Activated CD4-positive, alpha-beta T cell treated with anti-CD3 and anti-CD28 coated beads for 36 hours (primary cell): ENCODE data around the gene PTAFR. TPM values are rescaled to one million over a fixed set of nuclear protein-coding genes. Genes with fewer than 3 reads are reported as not detected.

Source experiments
- ATAC-seq: fragments of 200-7000 bp; cut with Tn5 transposase; one replicate; pipeline ENCODE4 v1.10.0; 2021; ENCODE audit warnings: mild to moderate bottlenecking, moderate library complexity
- CTCF ChIA-PET: fragments of 350-600 bp; sonication (Branson Sonifier 250); formaldehyde crosslinking; loops from one replicate; lab custom pipeline; 2021; ENCODE audit warnings: antibody characterized with exemption; lab: Charles Lee
- POLR2A ChIA-PET: fragments of 350-600 bp; sonication (Branson Sonifier 250); formaldehyde crosslinking; loops from one replicate; lab custom pipeline; 2021; ENCODE audit warnings: antibody characterized with exemption, inconsistent platforms; lab: Charles Lee
- DNase-seq: peaks from one replicate; pipeline ENCODE4 v3.0.0-alpha.2; 2020
- H3K27ac Mint-ChIP-seq: one replicate; pipeline ENCODE4 v1.8.0; 2021; ENCODE audit warnings: mixed read lengths
- H3K27me3 Mint-ChIP-seq: one replicate; pipeline ENCODE4 v1.8.0; 2021; ENCODE audit warnings: mixed read lengths
- H3K36me3 Mint-ChIP-seq: one replicate; pipeline ENCODE4 v1.8.0; 2021; ENCODE audit warnings: low read depth, mixed read lengths
- H3K4me1 Mint-ChIP-seq: one replicate; pipeline ENCODE4 v1.8.0; 2021; ENCODE audit warnings: mixed read lengths
- H3K4me3 Mint-ChIP-seq: one replicate; pipeline ENCODE4 v1.8.0; 2021; ENCODE audit warnings: mild to moderate bottlenecking, moderate library complexity, mixed read lengths
- H3K9me3 Mint-ChIP-seq: one replicate; pipeline ENCODE4 v1.8.0; 2021; ENCODE audit warnings: low read depth, mixed read lengths
- intact Hi-C, 2 experiments: fragments of 100-400 bp; cut with DNase I in 1 of 2; cut with micrococcal nuclease in 1 of 2; formaldehyde crosslinking; loops; one replicate each; pipeline versions ENCODE4 v1.14.2 to v1.15.1; 2022 to 2024; cut with DNase I, micrococcal nuclease
- total RNA-seq, 2 experiments: library from RNA; stranded (reverse); gene quantifications; one replicate each; pipeline ENCODE4 v1.2.3, GENCODE V29; 2021

The PTAFR gene
- total RNA-seq, 2 experiments from 2014 or later = 0.14 to 0.19 TPM

GRCh38 chr1:28129150-28129549, 47.3 kb downstream of the PTAFR start:
- H3K4me1 Mint-ChIP-seq = no peaks in the 10 kb centered on the region
- H3K4me3 Mint-ChIP-seq = no peak overlapping the region
- H3K27ac Mint-ChIP-seq = no peak overlapping the region
- ATAC-seq (no peak), DNase-seq (no peak)
- no peaks in the 10 kb centered on the region for H3K9me3 Mint-ChIP-seq
- ChIA-PET POLR2A (interaction anchor here (0.6 kb wide), 1 partner anchor 127 kb away, joined by 3 read pairs; no protein-coding TSS in a partner anchor), CTCF (no interaction called here)
- peaks cover 13% of the 10 kb centered on the region for H3K27me3 Mint-ChIP-seq
- H3K36me3 Mint-ChIP-seq = no peaks in the 10 kb centered on the region
- intact Hi-C loops = loop anchor here in 1 of 2 experiments (10.0 kb wide), 1 partner anchor 176 kb away; no protein-coding TSS in a partner anchor

GRCh38 chr1:28127617-28128257, 48.8 kb downstream of the PTAFR start:
- intact Hi-C loops = loop anchor here in 1 of 2 experiments (10.0 kb wide), 1 partner anchor 177 kb away; no protein-coding TSS in a partner anchor
- POLR2A ChIA-PET = no interaction called here

GRCh38 chr1:28126783-28127490, 49.6 kb downstream of the PTAFR start:
- ATAC-seq = no peak
- no peaks in the 10 kb centered on the region for H3K4me1 Mint-ChIP-seq
- intact Hi-C loops = loop anchor here in 1 of 2 experiments (10.0 kb wide), 1 partner anchor 178 kb away; no protein-coding TSS in a partner anchor
- H3K4me3 Mint-ChIP-seq = no peak overlapping the region
- ChIA-PET POLR2A (no interaction called here), CTCF (no interaction called here)
- H3K36me3 Mint-ChIP-seq = no peaks in the 10 kb centered on the region
- no peaks in the 10 kb centered on the region for H3K9me3 Mint-ChIP-seq
- peaks cover 18% of the 10 kb centered on the region for H3K27me3 Mint-ChIP-seq
- no peak for DNase-seq
- H3K27ac Mint-ChIP-seq = no peak overlapping the region

More at GRCh38 chr1:28127617-28128257, 48.8 kb downstream of the PTAFR start:
- ATAC-seq (no peak), DNase-seq (no peak)
- H3K36me3 Mint-ChIP-seq = no peaks in the 10 kb centered on the region
- no peak overlapping the region for H3K27ac Mint-ChIP-seq
- no peaks in the 10 kb centered on the region for H3K4me1 Mint-ChIP-seq
- H3K9me3 Mint-ChIP-seq = no peaks in the 10 kb centered on the region
- H3K4me3 Mint-ChIP-seq = no peak overlapping the region
- peaks cover 18% of the 10 kb centered on the region for H3K27me3 Mint-ChIP-seq
- CTCF ChIA-PET = no interaction called here

GRCh38 chr1:28126212-28126611, 50.3 kb downstream of the PTAFR start:
- H3K36me3 Mint-ChIP-seq = no peaks in the 10 kb centered on the region
- no peak overlapping the region for H3K4me3 Mint-ChIP-seq
- H3K27me3 Mint-ChIP-seq = peaks cover 18% of the 10 kb centered on the region
- POLR2A ChIA-PET = interaction anchor here (0.6 kb wide), 1 partner anchor 43 kb away, joined by 8 read pairs; no protein-coding TSS in a partner anchor
- H3K4me1 Mint-ChIP-seq = no peaks in the 10 kb centered on the region
- DNase-seq = no peak
- H3K9me3 Mint-ChIP-seq = no peaks in the 10 kb centered on the region
- intact Hi-C loops = loop anchor here in 1 of 2 experiments (10.0 kb wide), 1 partner anchor 179 kb away; no protein-coding TSS in a partner anchor
- CTCF ChIA-PET = interaction anchor here (0.7 kb wide), 1 partner anchor 78 kb away, joined by 3 read pairs; no protein-coding TSS in a partner anchor
- no peak for ATAC-seq
- H3K27ac Mint-ChIP-seq = no peak overlapping the region

- H3K36me3 Mint-ChIP-seq = no peaks in the 10 kb centered on the region
- H3K4me1 Mint-ChIP-seq = no peaks in the 10 kb centered on the region
- ATAC-seq (no peak), DNase-seq (no peak)
- intact Hi-C loops = loop anchor here in 1 of 2 experiments (10.0 kb wide), 1 partner anchor 181 kb away; no protein-coding TSS in a partner anchor
- peaks cover 20% of the 10 kb centered on the region for H3K27me3 Mint-ChIP-seq
- no peak overlapping the region for H3K4me3 Mint-ChIP-seq
- no peak overlapping the region for H3K27ac Mint-ChIP-seq
- no peaks in the 10 kb centered on the region for H3K9me3 Mint-ChIP-seq
- CTCF ChIA-PET = no interaction called here
- POLR2A ChIA-PET = no interaction called here
These were observed 53.0 kb downstream of the PTAFR start for GRCh38 chr1:28123461-28123961.

GRCh38 chr1:28122183-28122582, 54.3 kb downstream of the PTAFR start:
- CTCF ChIA-PET = no interaction called here
- Mint-ChIP-seq H3K27me3 (peaks cover 17% of the 10 kb centered on the region), H3K4me1 (no peaks in the 10 kb centered on the region), H3K9me3 (no peaks in the 10 kb centered on the region), H3K36me3 (no peaks in the 10 kb centered on the region), H3K4me3 (no peak overlapping the region), H3K27ac (no peak overlapping the region)
- no peak for ATAC-seq
- DNase-seq = no peak
- intact Hi-C loops = loop anchor here in 1 of 2 experiments (10.0 kb wide), 1 partner anchor 183 kb away; no protein-coding TSS in a partner anchor
- POLR2A ChIA-PET = no interaction called here

GRCh38 chr1:28119556-28119955, 56.9 kb downstream of the PTAFR start:
- DNase-seq (no peak), ATAC-seq (no peak)
- Mint-ChIP-seq H3K27ac (no peak overlapping the region), H3K4me3 (no peak overlapping the region), H3K36me3 (no peaks in the 10 kb centered on the region), H3K27me3 (peaks cover 10% of the 10 kb centered on the region), H3K9me3 (no peaks in the 10 kb centered on the region), H3K4me1 (peaks cover 7% of the 10 kb centered on the region)
- CTCF ChIA-PET = no interaction called here
- intact Hi-C loops = no loop called here
- POLR2A ChIA-PET = no interaction called here

- intact Hi-C loops = no loop called here
- DNase-seq (no peak), ATAC-seq (no peak)
- Mint-ChIP-seq H3K27ac (no peak overlapping the region), H3K4me1 (peaks cover 7% of the 10 kb centered on the region), H3K27me3 (peaks cover 10% of the 10 kb centered on the region), H3K9me3 (no peaks in the 10 kb centered on the region), H3K36me3 (no peaks in the 10 kb centered on the region), H3K4me3 (no peak overlapping the region)
- ChIA-PET CTCF (interaction anchor here (1.0 kb wide), 1 partner anchor 27 kb away, joined by 3 read pairs; no protein-coding TSS in a partner anchor), POLR2A (no interaction called here)
These were observed 57.7 kb downstream of the PTAFR start for GRCh38 chr1:28118640-28119307.

- ChIA-PET POLR2A (interaction anchor here (0.6 to 0.7 kb wide), 4 partner anchors 40 to 926 kb away, joined by 3 to 4 read pairs (median 3); no protein-coding TSS in a partner anchor), CTCF (interaction anchor here (0.6 kb wide), 1 partner anchor 643 kb away, joined by 3 read pairs; no protein-coding TSS in a partner anchor)
- H3K36me3 Mint-ChIP-seq = no peaks in the 10 kb centered on the region
- H3K27ac Mint-ChIP-seq = no peak overlapping the region
- no peak overlapping the region for H3K4me3 Mint-ChIP-seq
- H3K27me3 Mint-ChIP-seq = peaks cover 9% of the 10 kb centered on the region
- peaks cover 9% of the 10 kb centered on the region for H3K4me1 Mint-ChIP-seq
- H3K9me3 Mint-ChIP-seq = no peaks in the 10 kb centered on the region
- intact Hi-C loops = loop anchor here in 1 of 2 experiments (2.0 kb wide), 1 partner anchor 30 kb away; no protein-coding TSS in a partner anchor
- peak; percentile 60 for ATAC-seq
- peak; percentile 67 for DNase-seq
These were observed 61.2 kb downstream of the PTAFR start for GRCh38 chr1:28115267-28115666.

- CTCF ChIA-PET = interaction anchor here (0.6 to 1.2 kb wide), 3 partner anchors 13 to 643 kb away, joined by 3 to 4 read pairs (median 4); no protein-coding TSS in a partner anchor
- Mint-ChIP-seq H3K27ac (no peak overlapping the region), H3K36me3 (no peaks in the 10 kb centered on the region), H3K4me3 (no peak overlapping the region), H3K9me3 (no peaks in the 10 kb centered on the region), H3K27me3 (peaks cover 9% of the 10 kb centered on the region), H3K4me1 (peaks cover 9% of the 10 kb centered on the region)
- DNase-seq (no peak), ATAC-seq (no peak)
- POLR2A ChIA-PET = interaction anchor here (0.6 to 0.7 kb wide), 4 partner anchors 39 to 927 kb away, joined by 3 to 4 read pairs (median 3); no protein-coding TSS in a partner anchor
- intact Hi-C loops = loop anchor here in 1 of 2 experiments (2.0 kb wide), 1 partner anchor 30 kb away; no protein-coding TSS in a partner anchor
These were observed 61.6 kb downstream of the PTAFR start for GRCh38 chr1:28114844-28115243.
